K562 (cell line): ENCODE results near the gene PRRX1. TPM values are rescaled to one million over a fixed set of nuclear protein-coding genes. Genes with fewer than 3 reads are reported as not detected.
A peak's percentile ranks its signal among the peaks of the same experiment; 100 is the strongest.

Source experiments
- ATAC-seq: fragments of 200-7000 bp; cut with Tn5 transposase; 3 replicates; pipeline ENCODE4 v1.9.1; 2020; ENCODE audit warnings: moderate library complexity
- Bru-seq: library from RNA; stranded (reverse); fragments of 400-500 nt; gene quantifications from one replicate; lab custom pipeline; 2021; lab: Mats Ljungman, UMichigan
- BruChase-seq, 2 experiments: library from RNA; stranded (reverse); fragments of 400-500 nt; gene quantifications; one replicate each; lab custom pipeline; 2021; lab: Mats Ljungman, UMichigan
- BruUV-seq: library from RNA; stranded (reverse); fragments of 400-500 nt; replicated peaks from 2 replicates; lab custom pipeline; 2021; lab: Mats Ljungman, UMichigan
- CTCF ChIA-PET: fragments of 300-600 bp; formaldehyde crosslinking; extraction: SDS; loops from one replicate; lab custom pipeline; 2021; ENCODE audit warnings: low intra/inter-chr PET ratio; lab: Yijun Ruan, JAX
- POLR2A ChIA-PET: fragments of 300-600, 350-650 bp; sonication (Branson Sonifier 250); formaldehyde crosslinking; extraction: SDS; loops from one replicate; lab custom pipeline; 2021; ENCODE audit warnings: antibody characterized with exemption, inconsistent platforms; lab: Yijun Ruan, JAX
- DNase-seq, 4 experiments: peaks; one replicate each; pipeline versions ENCODE4 v3.0.0 to v3.0.0-alpha.2; 2011 to 2018; ENCODE audit warnings: low spot score in 3 of 4, mixed read lengths in 3 of 4; ENCODE audit errors: extremely low read depth in 1 of 4
- FAIRE-seq: peaks from 2 replicates; lab custom pipeline; 2011; peaks lifted over from hg19 to GRCh38; lab: Jason Lieb, UNC
- H2AFZ ChIP-seq: 2 replicates; pipeline ENCODE4 v1.6.0; 2011; ENCODE audit warnings: low read depth, low read length, control low read depth, inconsistent platforms
- H3K27ac ChIP-seq: fragments of 200-600 bp; 3 replicates; pipeline ENCODE4 v1.8.0; 2011; ENCODE audit warnings: low read depth, mild to moderate bottlenecking, control low read depth, inconsistent platforms, low read length, moderate library complexity, mixed read lengths; ENCODE audit errors: extremely low read depth
- H3K27me3 ChIP-seq, 2 experiments: fragments of 300-600 bp in 1 of 2; 2 replicates in 1 of 2; 3 replicates in 1 of 2; pipeline versions ENCODE4 v1.6.0 to v1.8.0; 2011; ENCODE audit warnings: inconsistent platforms in 2 of 2, low read length in 2 of 2, mild to moderate bottlenecking in 1 of 2, mixed read lengths in 1 of 2, moderate library complexity in 1 of 2; ENCODE audit not compliant: control insufficient read depth in 2 of 2, insufficient read depth in 2 of 2
- H3K36me3 ChIP-seq: fragments of 300-600 bp; 3 replicates; pipeline ENCODE4 v1.8.0; 2011; ENCODE audit warnings: mild to moderate bottlenecking, low read length, inconsistent platforms; ENCODE audit not compliant: control insufficient read depth, insufficient read depth
- H3K4me1 ChIP-seq, 2 experiments: fragments of 200-600 bp in 1 of 2; replicated peaks in 1 of 2; 2 replicates in 1 of 2; 3 replicates in 1 of 2; pipeline versions ENCODE4 v1.5.1 to v1.8.0; 2011; ENCODE audit warnings: inconsistent platforms in 2 of 2, low read length in 2 of 2, mild to moderate bottlenecking in 1 of 2, mixed read lengths in 1 of 2, moderate library complexity in 1 of 2; ENCODE audit not compliant: control insufficient read depth in 2 of 2, insufficient read depth in 2 of 2
- H3K4me2 ChIP-seq: 2 replicates; pipeline ENCODE4 v1.6.1; 2011; ENCODE audit warnings: low read length, control low read depth, inconsistent platforms, mixed read lengths; ENCODE audit not compliant: insufficient read depth
- H3K4me3 ChIP-seq: fragments of 200-600 bp; sonication (generic), shearing (Covaris generic); 2 replicates; pipeline ENCODE4 v1.5.1; 2016; ENCODE audit warnings: control low read depth, inconsistent platforms
- H3K79me2 ChIP-seq: fragments of 200-600 bp; 3 replicates; pipeline ENCODE4 v1.8.0; 2011; ENCODE audit warnings: low read length, inconsistent platforms; ENCODE audit not compliant: control insufficient read depth, insufficient read depth
- H3K9ac ChIP-seq, 2 experiments: 2 replicates each; pipeline versions ENCODE4 v1.6.0 to v1.6.1; 2011; ENCODE audit warnings: low read depth in 2 of 2, low read length in 2 of 2, control low read depth in 1 of 2, inconsistent platforms in 1 of 2, mild to moderate bottlenecking in 1 of 2, mixed read lengths in 1 of 2; ENCODE audit not compliant: insufficient read depth in 1 of 2
- H3K9me1 ChIP-seq: one replicate; pipeline ENCODE4 v1.6.0; 2011; ENCODE audit warnings: inconsistent platforms, mild to moderate bottlenecking, low read length, moderate library complexity; ENCODE audit not compliant: control insufficient read depth, insufficient read depth
- H3K9me3 ChIP-seq: replicated peaks from 2 replicates; pipeline ENCODE4 v1.5.1; 2011; ENCODE audit warnings: low read depth, low read length, inconsistent platforms; ENCODE audit not compliant: control insufficient read depth, insufficient read depth
- H4K20me1 ChIP-seq: replicated peaks from 2 replicates; pipeline ENCODE4 v1.6.1; 2011; ENCODE audit warnings: low read length, inconsistent platforms, mixed read lengths; ENCODE audit not compliant: control insufficient read depth, insufficient read depth
- CEBPB ChIP-seq: fragments of 450-650 bp; IDR thresholded peaks from 2 replicates; pipeline ENCODE4 v1.6.1; 2016; ENCODE audit warnings: missing genetic modification characterization, missing compliant biosample characterization
- FIP1L1 ChIP-seq: fragments of 200-400 bp; formaldehyde crosslinking; IDR thresholded peaks from 2 replicates; pipeline ENCODE4 v1.6.1; 2018; ENCODE audit warnings: mild to moderate bottlenecking, low read depth, low read length; ENCODE audit not compliant: poor library complexity, severe bottlenecking
- HOXB6 ChIP-seq: fragments of 250-450 bp; sonication (Bioruptor Pico); IDR thresholded peaks from 2 replicates; pipeline ENCODE4 v1.5.1; 2022; ENCODE audit warnings: mild to moderate bottlenecking, borderline replicate concordance
- LCOR ChIP-seq: sonication (generic); formaldehyde crosslinking; IDR thresholded peaks from 2 replicates; pipeline ENCODE4 v1.8.0; 2022; ENCODE audit warnings: mild to moderate bottlenecking, missing genetic modification reagents
- MAFF ChIP-seq: IDR thresholded peaks from 2 replicates; pipeline ENCODE4 v1.6.1; 2012; ENCODE audit warnings: low read length, improper control_type of control experiment
- MCM2 ChIP-seq: fragments of 450-650 bp; IDR thresholded peaks from 2 replicates; pipeline ENCODE4 v1.6.1; 2017; ENCODE audit warnings: low read depth, mild to moderate bottlenecking
- NEUROD1 ChIP-seq: fragments of 150-350 bp; IDR thresholded peaks from 2 replicates; pipeline ENCODE4 v1.6.1; 2014; ENCODE audit warnings: borderline replicate concordance, low read length, low read depth; ENCODE audit not compliant: partially characterized antibody
- SAFB2 ChIP-seq: fragments of 200-400 bp; formaldehyde crosslinking; IDR thresholded peaks from 2 replicates; pipeline ENCODE4 v1.6.1; 2018; ENCODE audit warnings: borderline replicate concordance, low read length, low read depth, moderate library complexity; ENCODE audit not compliant: severe bottlenecking
- U2AF2 ChIP-seq: fragments of 200-400 bp; formaldehyde crosslinking; optimal IDR thresholded peaks from 2 replicates; pipeline ENCODE3; 2017; ENCODE audit warnings: low read depth, mild to moderate bottlenecking, low read length
- ZNF583 ChIP-seq: fragments of 250-450 bp; sonication (Bioruptor Pico); IDR thresholded peaks from 2 replicates; pipeline ENCODE4 v1.4.0; 2020
- ZNF695 ChIP-seq: fragments of 450-650 bp; formaldehyde crosslinking; IDR thresholded peaks from 2 replicates; pipeline ENCODE4 v1.4.0; 2020; ENCODE audit warnings: mild to moderate bottlenecking, moderate library complexity
- ZSCAN32 ChIP-seq: fragments of 450-650 bp; formaldehyde crosslinking; IDR thresholded peaks from 2 replicates; pipeline ENCODE4 v1.4.0; 2020; ENCODE audit warnings: mild to moderate bottlenecking, moderate library complexity
- WGBS: fragments of 100-300 bp; shearing (Covaris generic); methylation state at CpG from one replicate; pipeline ENCODE4 v1.1.6; 2016; ENCODE audit warnings: low coverage, mixed read lengths; ENCODE audit not compliant: insufficient coverage; ENCODE audit errors: missing lambda C conversion rate; 5-methylcytosine and 5-hydroxymethylcytosine counted together
- in situ Hi-C: fragments of 300-500 bp; cut with MboI; formaldehyde crosslinking; loops from 4 replicates; pipeline ENCODE4 v1.15.0; 2018; ENCODE audit warnings: inconsistent platforms, mixed read lengths
- intact Hi-C: fragments of 100-400 bp; cut with micrococcal nuclease; formaldehyde crosslinking; loops from 2 replicates; pipeline ENCODE4 v1.14.2; 2022
- long read RNA-seq, 3 experiments: library from polyadenylated mRNA in 2 of 3; library from RNA in 1 of 3; unstranded in 2 of 3; stranded (forward) in 1 of 3; transcript quantifications; one replicate each; pipeline ENCODE4 v2.0.0, GENCODE V29; 2019 to 2022
- polyA minus RNA-seq, 3 experiments: library from RNA; depleted of rRNA, polyadenylated mRNA; stranded (reverse); fragments of >200 nt; gene quantifications; 2 replicates each; pipeline ENCODE4 v1.2.3, GENCODE V29; 2011
- polyA plus RNA-seq, 8 experiments: library from polyadenylated mRNA; depleted of rRNA in 4 of 8; stranded (reverse) in 5 of 8; unstranded in 3 of 8; fragments of >200 nt; fragmentation: Nextera tagmentation in 2 of 8; fragmentation: Illumina TruSeq in 1 of 8; extraction: Ambion mirVana in 2 of 8; extraction: Trizol in 1 of 8; gene quantifications; 2 replicates each; pipeline versions ENCODE4 v1.2.1 to v1.2.3, GENCODE V29; 2011 to 2014; ENCODE audit warnings: inconsistent platforms in 1 of 8, missing spikeins in 1 of 8
- total RNA-seq, 7 experiments: library from RNA; depleted of rRNA in 6 of 7; stranded (reverse); fragments of >200 nt in 6 of 7; fragmentation: Illumina TruSeq in 2 of 7; extraction: Trizol in 2 of 7; gene quantifications; 2 replicates each; pipeline versions ENCODE4 v1.2.1 to v1.2.3, GENCODE V29; 2011 to 2021; ENCODE audit warnings: low replicate concordance in 1 of 7
- TF ChIP-seq, protein P1 (sequence below), 2 experiments: fragments of 150-350 bp in 1 of 2; IDR thresholded peaks; 2 replicates each; pipeline ENCODE4 v1.6.1; 2012 to 2016; ENCODE audit warnings: low read depth in 2 of 2, low read length in 2 of 2, mild to moderate bottlenecking in 1 of 2, moderate library complexity in 1 of 2
- TF ChIP-seq, protein P2 (sequence below): sonication (generic); formaldehyde crosslinking; IDR thresholded peaks from 2 replicates; pipeline ENCODE4 v1.8.0; 2022; ENCODE audit warnings: missing genetic modification reagents, mild to moderate bottlenecking, borderline replicate concordance

PRRX1 gene
- total RNA-seq (2011; cell fraction: chromatin; rRNA removed; ENCODE audit: low replicate concordance) = not detected in 2 replicates
- not detected in 2 replicates for total RNA-seq (2011; cell fraction: nucleolus; rRNA removed)
- total RNA-seq (2011; cell fraction: nucleoplasm; rRNA removed) = not detected in 2 replicates
- total RNA-seq (2014; rRNA removed) = not detected in 2 replicates
- total RNA-seq (2014; rRNA removed; fragmentation: Illumina TruSeq; extraction: Trizol) = not detected in 2 replicates
- total RNA-seq (2015; rRNA removed; fragmentation: Illumina TruSeq; extraction: Trizol) = not detected in 2 replicates
- total RNA-seq (2021) = 0.22 TPM in 1 of 2 replicates, not detected in the other
- polyA plus RNA-seq (2011; rRNA removed) = not detected in 2 replicates
- not detected in 2 replicates for polyA plus RNA-seq (2011; cell fraction: cytosol; rRNA removed)
- polyA plus RNA-seq (2011; cell fraction: nucleus; rRNA removed) = not detected in 2 replicates
- not detected in 2 replicates for polyA plus RNA-seq (2012)
- polyA plus RNA-seq (2014; fragmentation: Illumina TruSeq; extraction: Trizol) = not detected in 2 replicates
- not detected for polyA plus RNA-seq (2014; fragmentation: Nextera tagmentation; extraction: Ambion mirVana)
- polyA plus RNA-seq (2014; rRNA removed) = not detected in 2 replicates
- polyA minus RNA-seq (2011; rRNA and poly(A)+ RNA removed) = not detected in 2 replicates
- polyA minus RNA-seq (2011; cell fraction: cytosol; rRNA and poly(A)+ RNA removed) = not detected in 2 replicates
- not detected in 2 replicates for polyA minus RNA-seq (2011; cell fraction: nucleus; rRNA and poly(A)+ RNA removed)
- Bru-seq, nascent RNA = not detected
- BruChase-seq, experiment 1, labeled RNA remaining after a 2-hour chase = not detected
- BruChase-seq, experiment 2, labeled RNA remaining after a 6-hour chase = percentile 1 among the genes with signal in this experiment
- long read RNA-seq, experiment 1 = 0 reads
- long read RNA-seq, experiment 2 = 0 reads
- long read RNA-seq, experiment 3 = 0 reads

DNA sequence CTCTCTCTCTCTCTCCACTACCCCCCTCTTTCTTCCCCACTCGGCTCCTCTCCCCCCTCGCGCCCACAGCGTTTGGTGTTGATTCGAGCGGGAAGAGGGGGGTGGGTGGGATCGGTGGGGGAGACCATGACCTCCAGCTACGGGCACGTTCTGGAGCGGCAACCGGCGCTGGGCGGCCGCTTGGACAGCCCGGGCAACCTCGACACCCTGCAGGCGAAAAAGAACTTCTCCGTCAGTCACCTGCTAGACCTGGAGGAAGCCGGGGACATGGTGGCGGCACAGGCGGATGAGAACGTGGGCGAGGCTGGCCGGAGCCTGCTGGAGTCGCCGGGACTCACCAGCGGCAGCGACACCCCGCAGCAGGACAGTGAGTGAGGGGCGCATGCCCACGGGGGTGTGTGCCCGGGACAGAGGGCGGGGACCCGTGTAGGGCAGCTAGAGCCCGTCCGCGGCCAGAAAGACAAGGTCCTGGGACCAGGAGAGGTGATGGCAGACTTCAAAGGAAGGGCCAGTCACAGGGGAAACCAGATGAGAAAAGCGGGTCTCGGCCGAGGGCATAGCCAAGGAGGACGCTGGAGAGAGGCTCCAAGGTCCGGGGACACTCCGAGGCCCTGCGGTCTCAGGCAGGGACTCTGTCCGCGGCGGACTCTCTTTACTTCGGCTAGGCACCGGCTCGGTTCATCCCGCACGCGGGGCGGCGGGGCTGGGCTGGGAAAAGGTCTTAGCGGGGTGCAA, at the start of gene PRRX1:
Gene PRRX1, plus strand, starts transcription at position 39 of the 735 bp plus-strand sequence. Its CDS starts 88 bp downstream, at position 127.
- Histone ChIP-seq H2AFZ (no peak within 1 kb of the TSS), H3K79me2 (no peaks in the 10 kb centered on the region), H3K27me3 (peaks cover 51 to 78% of the 10 kb centered on the region in 2 experiments; a peak in 4 of 5 replicates), H3K9me3 (no peaks in the 10 kb centered on the region), H3K9me1 (no peaks in the 10 kb centered on the region), H3K4me3 (no peak within 1 kb of the TSS), H3K4me1 (peaks cover 0 to 10% of the 10 kb centered on the region in 2 experiments; a peak in 2 of 5 replicates), H3K4me2 (no peak within 1 kb of the TSS), H3K36me3 (no peaks in the 10 kb centered on the region), H4K20me1 (no peaks in the 10 kb centered on the region), H3K9ac (no peak within 1 kb of the TSS), H3K27ac (no peak within 1 kb of the TSS)
- no TSS peak for BruUV-seq
- FAIRE-seq = no peak
- CTCF ChIA-PET = no interaction called here
- in situ Hi-C loops (no loop called here), intact Hi-C loops (no loop called here)
- peak; percentile 18 for ATAC-seq
- POLR2A ChIA-PET = no interaction called here
- 3% methylated on average over 38 of the region's 56 CpGs for WGBS
- DNase-seq = no peak
- TF ChIP-seq HOXB6 (CRISPR knock-in tag) (no peak), MCM2 (no peak), CEBPB (tag) (no peak), NEUROD1 (no peak), FIP1L1 (no peak), ZNF583 (CRISPR knock-in tag) (no peak), ZNF695 (CRISPR knock-in tag) (no peak), SAFB2 (no peak), MAFF (no peak), ZSCAN32 (CRISPR knock-in tag) (no peak), LCOR (no peak), U2AF2 (no peak)
- TF ChIP-seq, protein P1, sequence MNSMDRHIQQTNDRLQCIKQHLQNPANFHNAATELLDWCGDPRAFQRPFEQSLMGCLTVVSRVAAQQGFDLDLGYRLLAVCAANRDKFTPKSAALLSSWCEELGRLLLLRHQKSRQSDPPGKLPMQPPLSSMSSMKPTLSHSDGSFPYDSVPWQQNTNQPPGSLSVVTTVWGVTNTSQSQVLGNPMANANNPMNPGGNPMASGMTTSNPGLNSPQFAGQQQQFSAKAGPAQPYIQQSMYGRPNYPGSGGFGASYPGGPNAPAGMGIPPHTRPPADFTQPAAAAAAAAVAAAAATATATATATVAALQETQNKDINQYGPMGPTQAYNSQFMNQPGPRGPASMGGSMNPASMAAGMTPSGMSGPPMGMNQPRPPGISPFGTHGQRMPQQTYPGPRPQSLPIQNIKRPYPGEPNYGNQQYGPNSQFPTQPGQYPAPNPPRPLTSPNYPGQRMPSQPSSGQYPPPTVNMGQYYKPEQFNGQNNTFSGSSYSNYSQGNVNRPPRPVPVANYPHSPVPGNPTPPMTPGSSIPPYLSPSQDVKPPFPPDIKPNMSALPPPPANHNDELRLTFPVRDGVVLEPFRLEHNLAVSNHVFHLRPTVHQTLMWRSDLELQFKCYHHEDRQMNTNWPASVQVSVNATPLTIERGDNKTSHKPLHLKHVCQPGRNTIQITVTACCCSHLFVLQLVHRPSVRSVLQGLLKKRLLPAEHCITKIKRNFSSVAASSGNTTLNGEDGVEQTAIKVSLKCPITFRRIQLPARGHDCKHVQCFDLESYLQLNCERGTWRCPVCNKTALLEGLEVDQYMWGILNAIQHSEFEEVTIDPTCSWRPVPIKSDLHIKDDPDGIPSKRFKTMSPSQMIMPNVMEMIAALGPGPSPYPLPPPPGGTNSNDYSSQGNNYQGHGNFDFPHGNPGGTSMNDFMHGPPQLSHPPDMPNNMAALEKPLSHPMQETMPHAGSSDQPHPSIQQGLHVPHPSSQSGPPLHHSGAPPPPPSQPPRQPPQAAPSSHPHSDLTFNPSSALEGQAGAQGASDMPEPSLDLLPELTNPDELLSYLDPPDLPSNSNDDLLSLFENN (IDR thresholded peaks at IDR 0.05; ENCODE audit: low read depth in 2 of 2, low read length in 2 of 2) = no peak
- TF ChIP-seq, protein P2, sequence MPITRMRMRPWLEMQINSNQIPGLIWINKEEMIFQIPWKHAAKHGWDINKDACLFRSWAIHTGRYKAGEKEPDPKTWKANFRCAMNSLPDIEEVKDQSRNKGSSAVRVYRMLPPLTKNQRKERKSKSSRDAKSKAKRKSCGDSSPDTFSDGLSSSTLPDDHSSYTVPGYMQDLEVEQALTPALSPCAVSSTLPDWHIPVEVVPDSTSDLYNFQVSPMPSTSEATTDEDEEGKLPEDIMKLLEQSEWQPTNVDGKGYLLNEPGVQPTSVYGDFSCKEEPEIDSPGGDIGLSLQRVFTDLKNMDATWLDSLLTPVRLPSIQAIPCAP = no peak
